ENCODE measurements around the gene CT47A1. TPM values are rescaled to one million over a fixed set of nuclear protein-coding genes. Genes with fewer than 3 reads are reported as not detected.
"Not testable (repeated sequence)": the region's sequence is repeated elsewhere in the genome, so short reads cannot be mapped to it uniquely, and the experiment has no call there.

Gene CT47A1
- total RNA-seq = not detected in 2 replicates

DNA sequence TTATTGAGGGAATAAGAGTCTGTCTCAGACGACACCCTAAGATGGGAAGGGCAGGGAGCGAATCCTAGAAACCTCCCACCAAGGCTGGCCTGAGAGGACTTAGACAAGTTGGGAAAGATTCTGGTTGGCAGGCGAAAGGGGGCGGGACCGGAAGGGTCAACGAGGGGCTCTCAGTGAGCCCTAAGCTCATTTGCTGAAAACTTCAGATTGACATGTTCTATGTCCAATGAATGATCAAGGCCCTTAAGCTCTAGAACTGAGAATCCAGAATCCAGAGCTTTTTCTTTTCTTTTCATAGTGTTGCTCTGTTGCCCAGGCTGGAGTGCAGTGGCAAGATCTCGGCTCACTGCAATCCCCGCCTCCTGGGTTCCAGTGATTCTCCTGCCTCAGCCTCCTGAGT lies at the start of gene CT47A1:
Gene CT47A1 (minus strand): TSS at position 101 of the 400 bp plus-strand sequence. CDS start 231 bp downstream, outside the sequence.
- not testable (repeated sequence) for H3K36me3 ChIP-seq (ENCODE audit: control insufficient read depth, insufficient read depth, low read length); H3K4me3 ChIP-seq (ENCODE audit: low read depth, low read length); H3K27me3 ChIP-seq (ENCODE audit: control insufficient read depth, insufficient read depth, low read length); DNase-seq (ENCODE audit: low read depth)

- no peaks in the 10 kb centered on the region for H3K36me3 ChIP-seq (ENCODE audit: control insufficient read depth, insufficient read depth, low read length)
- DNase-seq (ENCODE audit: low read depth) = no peak
- H3K27me3 ChIP-seq (ENCODE audit: control insufficient read depth, insufficient read depth, low read length) = no peaks in the 10 kb centered on the region
- TF ChIP-seq, protein P1, sequence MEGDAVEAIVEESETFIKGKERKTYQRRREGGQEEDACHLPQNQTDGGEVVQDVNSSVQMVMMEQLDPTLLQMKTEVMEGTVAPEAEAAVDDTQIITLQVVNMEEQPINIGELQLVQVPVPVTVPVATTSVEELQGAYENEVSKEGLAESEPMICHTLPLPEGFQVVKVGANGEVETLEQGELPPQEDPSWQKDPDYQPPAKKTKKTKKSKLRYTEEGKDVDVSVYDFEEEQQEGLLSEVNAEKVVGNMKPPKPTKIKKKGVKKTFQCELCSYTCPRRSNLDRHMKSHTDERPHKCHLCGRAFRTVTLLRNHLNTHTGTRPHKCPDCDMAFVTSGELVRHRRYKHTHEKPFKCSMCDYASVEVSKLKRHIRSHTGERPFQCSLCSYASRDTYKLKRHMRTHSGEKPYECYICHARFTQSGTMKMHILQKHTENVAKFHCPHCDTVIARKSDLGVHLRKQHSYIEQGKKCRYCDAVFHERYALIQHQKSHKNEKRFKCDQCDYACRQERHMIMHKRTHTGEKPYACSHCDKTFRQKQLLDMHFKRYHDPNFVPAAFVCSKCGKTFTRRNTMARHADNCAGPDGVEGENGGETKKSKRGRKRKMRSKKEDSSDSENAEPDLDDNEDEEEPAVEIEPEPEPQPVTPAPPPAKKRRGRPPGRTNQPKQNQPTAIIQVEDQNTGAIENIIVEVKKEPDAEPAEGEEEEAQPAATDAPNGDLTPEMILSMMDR (IDR thresholded peaks at IDR 0.05; ENCODE audit: insufficient read depth, low read length, poor library complexity, severe bottlenecking) = no peak
- no peak overlapping the region for H3K4me3 ChIP-seq (ENCODE audit: low read depth, low read length)
These were observed 47.0 kb upstream of the CT47A1 start for GRCh38 chrX:121032531-121032930.

DNA sequence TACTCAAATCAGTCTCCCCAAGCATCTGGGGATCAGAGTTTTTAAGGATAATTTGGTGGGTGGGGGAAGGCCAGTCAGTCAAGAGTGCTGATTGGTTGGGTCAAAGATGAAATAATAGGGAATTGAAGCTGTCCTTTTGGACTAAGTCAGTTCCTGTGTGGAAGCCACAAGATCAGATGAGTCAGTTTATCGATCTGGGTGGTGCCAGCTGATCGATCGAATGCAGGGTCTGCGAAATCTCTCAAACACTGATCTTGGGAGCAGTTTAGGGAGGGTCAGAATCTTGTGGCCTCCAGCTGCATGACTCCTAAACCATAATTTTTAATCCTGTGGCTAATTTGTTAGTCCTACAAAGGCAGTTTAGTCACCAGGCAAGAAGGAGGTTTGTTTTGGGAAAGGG lies 44.5 kb upstream of the CT47A1 start:
- Histone ChIP-seq H3K4me3 (ENCODE audit: low read depth, low read length) (no peak overlapping the region), H3K27me3 (ENCODE audit: control insufficient read depth, insufficient read depth, low read length) (no peaks in the 10 kb centered on the region), H3K36me3 (ENCODE audit: control insufficient read depth, insufficient read depth, low read length) (no peaks in the 10 kb centered on the region)
- TF ChIP-seq, protein P1 (IDR thresholded peaks at IDR 0.05; ENCODE audit: insufficient read depth, low read length, poor library complexity, severe bottlenecking) = no peak
- no peak for DNase-seq (ENCODE audit: low read depth)

DNA sequence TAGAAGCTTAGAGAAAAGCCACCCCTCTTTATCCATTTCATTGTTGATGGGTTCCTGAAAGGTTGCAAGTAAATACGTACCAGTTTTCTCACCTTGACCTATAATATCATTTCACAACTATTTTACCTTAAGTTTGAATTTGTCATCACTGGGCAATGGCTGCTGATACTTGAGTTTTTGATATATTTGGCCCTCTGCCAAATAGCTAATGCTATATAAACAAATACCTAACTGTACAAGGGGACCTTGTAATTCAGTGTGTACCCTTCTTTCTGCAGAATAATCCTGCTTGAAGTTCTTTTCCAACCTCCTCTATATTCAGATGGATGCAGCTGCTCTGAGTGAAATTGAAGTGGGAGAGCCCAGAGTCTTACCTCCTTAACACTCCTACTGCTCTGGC lies 42.9 kb upstream of the CT47A1 start:
- TF ChIP-seq, protein P1 (IDR thresholded peaks at IDR 0.05; ENCODE audit: insufficient read depth, low read length, poor library complexity, severe bottlenecking) = no peak
- no peaks in the 10 kb centered on the region for H3K27me3 ChIP-seq (ENCODE audit: control insufficient read depth, insufficient read depth, low read length)
- H3K36me3 ChIP-seq (ENCODE audit: control insufficient read depth, insufficient read depth, low read length) = no peaks in the 10 kb centered on the region
- no peak overlapping the region for H3K4me3 ChIP-seq (ENCODE audit: low read depth, low read length)
- no peak for DNase-seq (ENCODE audit: low read depth)

GRCh38 chrX:121014826-121015225 lies 29.3 kb upstream of the CT47A1 start:
- DNase-seq (ENCODE audit: low read depth) = no peak
- Histone ChIP-seq H3K27me3 (ENCODE audit: control insufficient read depth, insufficient read depth, low read length) (no peaks in the 10 kb centered on the region), H3K36me3 (ENCODE audit: control insufficient read depth, insufficient read depth, low read length) (no peaks in the 10 kb centered on the region), H3K4me3 (ENCODE audit: low read depth, low read length) (no peak overlapping the region)
- TF ChIP-seq, protein P1 (IDR thresholded peaks at IDR 0.05; ENCODE audit: insufficient read depth, low read length, poor library complexity, severe bottlenecking) = no peak

DNA sequence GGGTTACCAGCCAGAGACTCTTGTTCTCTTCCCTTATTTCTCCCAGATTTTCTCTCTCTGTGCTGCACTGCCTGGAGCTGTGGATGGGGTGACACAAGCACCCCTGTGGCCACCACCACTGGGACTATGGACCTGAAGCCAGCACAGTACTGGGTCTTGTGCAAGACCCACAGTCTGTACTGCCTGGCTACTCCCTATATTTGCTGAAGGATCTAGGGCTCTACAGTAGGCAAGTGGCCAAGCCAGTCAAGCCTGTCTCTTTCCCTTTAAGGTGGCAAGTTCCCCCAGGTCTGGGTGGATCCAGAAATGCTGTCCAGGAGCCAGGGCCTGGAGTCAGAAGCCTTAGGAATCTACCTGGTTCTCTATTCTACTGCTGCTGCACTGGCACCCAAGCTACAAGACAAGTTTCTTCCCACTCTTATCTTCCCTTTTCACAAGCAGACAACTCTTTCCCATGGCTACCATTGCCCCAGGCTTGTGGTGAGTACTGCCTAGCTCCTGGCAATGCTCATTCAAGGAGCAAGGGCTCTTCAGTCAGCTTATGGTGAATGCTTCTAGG lies 28.4 kb upstream of the CT47A1 start:
- H3K4me3 ChIP-seq (ENCODE audit: low read depth, low read length) = no peak overlapping the region
- no peaks in the 10 kb centered on the region for H3K36me3 ChIP-seq (ENCODE audit: control insufficient read depth, insufficient read depth, low read length)
- no peak for DNase-seq (ENCODE audit: low read depth)
- TF ChIP-seq, protein P1 (IDR thresholded peaks at IDR 0.05; ENCODE audit: insufficient read depth, low read length, poor library complexity, severe bottlenecking) = no peak
- no peaks in the 10 kb centered on the region for H3K27me3 ChIP-seq (ENCODE audit: control insufficient read depth, insufficient read depth, low read length)
